ENCODE results near the gene GMPPA. TPM values are rescaled to one million over a fixed set of nuclear protein-coding genes. Genes with fewer than 3 reads are reported as not detected.

The GMPPA gene
- total RNA-seq, 1 experiment from 2014 or later: 32.0 TPM

DNA sequence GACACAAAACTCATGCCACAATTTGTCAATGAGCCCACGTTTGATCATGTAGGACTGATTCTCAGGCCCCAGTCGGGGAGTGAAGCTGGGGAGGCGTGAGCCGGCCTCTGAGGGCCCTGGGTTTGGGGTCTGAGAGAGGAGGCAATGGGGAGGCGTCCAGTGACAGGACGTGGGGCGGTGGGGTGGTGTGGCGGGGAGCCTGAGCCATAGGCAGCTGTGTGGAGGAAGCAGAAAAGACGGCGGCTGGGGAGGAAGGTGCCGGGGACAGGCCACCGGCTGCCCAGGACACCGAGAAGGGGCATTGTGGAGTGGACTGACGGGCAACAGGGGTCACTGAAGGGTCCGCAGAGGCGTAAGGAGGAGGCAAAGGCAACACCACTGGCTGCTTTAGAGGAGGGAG lies 37.7 kb downstream of the GMPPA start:
- TF ChIP-seq, protein P1, sequence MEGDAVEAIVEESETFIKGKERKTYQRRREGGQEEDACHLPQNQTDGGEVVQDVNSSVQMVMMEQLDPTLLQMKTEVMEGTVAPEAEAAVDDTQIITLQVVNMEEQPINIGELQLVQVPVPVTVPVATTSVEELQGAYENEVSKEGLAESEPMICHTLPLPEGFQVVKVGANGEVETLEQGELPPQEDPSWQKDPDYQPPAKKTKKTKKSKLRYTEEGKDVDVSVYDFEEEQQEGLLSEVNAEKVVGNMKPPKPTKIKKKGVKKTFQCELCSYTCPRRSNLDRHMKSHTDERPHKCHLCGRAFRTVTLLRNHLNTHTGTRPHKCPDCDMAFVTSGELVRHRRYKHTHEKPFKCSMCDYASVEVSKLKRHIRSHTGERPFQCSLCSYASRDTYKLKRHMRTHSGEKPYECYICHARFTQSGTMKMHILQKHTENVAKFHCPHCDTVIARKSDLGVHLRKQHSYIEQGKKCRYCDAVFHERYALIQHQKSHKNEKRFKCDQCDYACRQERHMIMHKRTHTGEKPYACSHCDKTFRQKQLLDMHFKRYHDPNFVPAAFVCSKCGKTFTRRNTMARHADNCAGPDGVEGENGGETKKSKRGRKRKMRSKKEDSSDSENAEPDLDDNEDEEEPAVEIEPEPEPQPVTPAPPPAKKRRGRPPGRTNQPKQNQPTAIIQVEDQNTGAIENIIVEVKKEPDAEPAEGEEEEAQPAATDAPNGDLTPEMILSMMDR (conservative IDR thresholded peaks at IDR 0.05): no peak
- Histone ChIP-seq H2AK5ac (ENCODE audit: insufficient read length, low read length) (no peak overlapping the region), H2AFZ (ENCODE audit: low read length) (no peak overlapping the region), H4K91ac (ENCODE audit: insufficient read length, low read depth, low read length) (no peak overlapping the region), H3K4ac (ENCODE audit: low read depth, low read length) (no peak overlapping the region), H2BK5ac (ENCODE audit: insufficient read length, low read length) (no peak overlapping the region), H3K23me2 (ENCODE audit: insufficient read length, low read depth, low read length, poor library complexity, severe bottlenecking) (no peaks in the 10 kb centered on the region), H4K5ac (ENCODE audit: insufficient read length, low read depth, low read length) (no peak overlapping the region), H3K27ac (ENCODE audit: insufficient read length, low read depth, low read length) (no peak overlapping the region), H3K4me2 (ENCODE audit: insufficient read depth, insufficient read length, low read length) (no peak overlapping the region), H2BK12ac (ENCODE audit: insufficient read length, low read depth, low read length) (no peak overlapping the region), H3K79me1 (ENCODE audit: insufficient read depth, low read depth, low read length, poor library complexity, severe bottlenecking) (no peaks in the 10 kb centered on the region), H2BK120ac (ENCODE audit: low read depth, low read length, poor library complexity, severe bottlenecking) (no peak overlapping the region), H3K14ac (ENCODE audit: insufficient read depth, low read length) (no peak overlapping the region; the same call in 1 of the 2 replicates), H3K23ac (ENCODE audit: insufficient read length, low read depth, low read length) (no peak overlapping the region), H3K9me3 (ENCODE audit: control insufficient read depth, low read depth, low read length) (no peaks in the 10 kb centered on the region), H3K79me2 (ENCODE audit: insufficient read depth, low read length) (no peaks in the 10 kb centered on the region), H3K4me1 (ENCODE audit: insufficient read depth, low read length) (peaks cover 3% of the 10 kb centered on the region; the same call in 1 of the 2 replicates), H3T11ph (ENCODE audit: low read length) (no peak overlapping the region), H4K8ac (replicated peaks; ENCODE audit: insufficient read length, low read depth, low read length) (no peak overlapping the region), H3K9ac (ENCODE audit: extremely low read depth, insufficient read length, low read length) (no peak overlapping the region), H3K56ac (ENCODE audit: insufficient read length, low read depth, low read length) (no peak overlapping the region), H3K27me3 (ENCODE audit: insufficient read depth, low read length) (no peaks in the 10 kb centered on the region), H2BK20ac (ENCODE audit: low read depth, low read length, poor library complexity, severe bottlenecking) (no peak overlapping the region), H2BK15ac (ENCODE audit: low read depth, low read length) (no peak overlapping the region), H4K20me1 (ENCODE audit: control insufficient read depth, insufficient read depth, insufficient read length) (no peaks in the 10 kb centered on the region), H3K18ac (ENCODE audit: insufficient read length, low read depth, low read length) (no peak overlapping the region)
- no CpG with 5 or more reads among the region's 16 CpGs for WGBS (ENCODE audit: extremely low coverage, insufficient read length, low lambda C conversion rate)
- H3K27ac Mint-ChIP-seq: no peak overlapping the region; a peak in 1 of 7 replicates
- H3K4me1 Mint-ChIP-seq: peaks cover 26 to 30% of the 10 kb centered on the region in 2 experiments
- H3K9me3 Mint-ChIP-seq: peaks cover 0 to 1% of the 10 kb centered on the region in 2 experiments; a peak in 3 of 5 replicates
- DNase-seq: no peak
- H3K4me3 Mint-ChIP-seq: no peak overlapping the region
- peaks cover 15% of the 10 kb centered on the region for H3K27me3 Mint-ChIP-seq (ENCODE audit: low read depth)
- peaks cover 13 to 27% (median 21%) of the 10 kb centered on the region in 3 experiments for H3K36me3 Mint-ChIP-seq (ENCODE audit: insufficient read depth in 1 of 3, low read depth in 3 of 3)
